Left cardiac atrium (tissue), 4 donors: ENCODE measurements around the gene EIF1AX. TPM values are rescaled to one million over a fixed set of nuclear protein-coding genes. Genes with fewer than 3 reads are reported as not detected.
A peak's percentile ranks its signal among the peaks of the same experiment; 100 is the strongest.
"Not testable (repeated sequence)": the region's sequence is repeated elsewhere in the genome, so short reads cannot be mapped to it uniquely, and the experiment has no call there.

Source experiments
- ATAC-seq, 2 donors: fragments of 200-7000 bp; cut with Tn5 transposase; one replicate each; pipeline ENCODE4 v1.9.1; 2020; ENCODE audit warnings: mild to moderate bottlenecking in 2 of 2, moderate library complexity in 2 of 2
- DNase-seq: peaks from one replicate; pipeline ENCODE4 v3.0.0-alpha.2; 2020
- intact Hi-C, 2 donors: fragments of 100-400 bp; cut with DNase I; formaldehyde crosslinking; loops; one replicate each; pipeline versions ENCODE4 v1.14.1 to v1.15.1; 2022 to 2023
- total RNA-seq, 2 donors: library from RNA; stranded (reverse); fragmentation: NEBNext Ultra II Directional; extraction: Animal tissue kit (Norgen Biotek cat#: 25700); gene quantifications; one replicate each; pipeline ENCODE4 v1.2.1, GENCODE V29; 2021
- donor health status: DM: no; HTN: yes; CAD: no.
- donor health status: DM: no; HTN: yes; CAD: no; lungs with severe emphysema.
- donor health status: DM: yes; HTN: yes; CAD: no.
- donor health status: Dilated cardiomyopathy.

Gene EIF1AX
- total RNA-seq, 2 donors from 2014 or later: 53.2 to 88.5 TPM

GRCh38 chrX:20130357-20130756, 11.3 kb downstream of the EIF1AX start:
- ATAC-seq (no peak), DNase-seq (no peak)
- intact Hi-C loops: no loop called here

DNA sequence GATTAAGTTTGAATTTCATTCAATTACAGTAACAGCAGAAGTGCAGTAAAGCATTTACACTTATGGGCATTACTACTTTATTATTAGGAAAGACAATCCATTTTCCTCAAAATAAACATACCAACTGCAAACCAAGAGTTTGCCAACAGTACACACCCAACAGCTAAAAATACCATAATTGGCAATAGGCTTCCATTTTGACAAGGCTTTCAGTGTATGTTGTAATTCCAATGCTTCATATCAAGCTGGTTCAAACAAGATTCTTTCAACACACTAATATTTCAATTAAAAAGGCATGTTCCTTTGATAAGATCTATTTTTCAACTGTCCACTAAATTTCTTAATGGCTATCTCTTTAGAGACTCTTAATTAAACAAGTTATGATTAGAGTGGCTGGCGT, 12.1 kb downstream of the EIF1AX start:
- intact Hi-C loops: no loop called here
- no peak for DNase-seq
- ATAC-seq: no peak

GRCh38 chrX:20128670-20129069, 13.0 kb downstream of the EIF1AX start:
- ATAC-seq (peak in 1 of 2 donors; percentile 25), DNase-seq (no peak)
- intact Hi-C loops: no loop called here

DNA sequence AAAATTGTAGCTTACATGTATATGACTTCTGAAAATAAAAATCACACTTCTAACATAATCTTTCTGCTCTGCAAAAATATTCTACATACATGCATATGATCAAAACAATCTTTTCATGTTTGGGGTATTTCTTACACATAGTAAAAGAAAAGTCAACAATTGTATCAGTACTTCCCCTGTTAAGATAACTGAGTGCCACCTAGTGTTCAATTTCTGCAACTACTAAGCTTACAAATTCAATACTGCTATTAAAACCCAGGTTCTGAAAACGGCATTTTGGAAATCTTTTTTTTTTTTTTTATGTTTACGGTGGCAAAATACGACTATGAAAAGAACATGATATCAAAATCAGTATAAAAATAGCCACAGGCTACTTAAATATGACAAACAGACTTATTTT, 14.2 kb downstream of the EIF1AX start:
- ATAC-seq, DNase-seq, intact Hi-C loops: not testable (repeated sequence)

- intact Hi-C loops, ATAC-seq, DNase-seq: not testable (repeated sequence)
These were observed 14.8 kb downstream of the EIF1AX start for GRCh38 chrX:20126833-20127232.

DNA sequence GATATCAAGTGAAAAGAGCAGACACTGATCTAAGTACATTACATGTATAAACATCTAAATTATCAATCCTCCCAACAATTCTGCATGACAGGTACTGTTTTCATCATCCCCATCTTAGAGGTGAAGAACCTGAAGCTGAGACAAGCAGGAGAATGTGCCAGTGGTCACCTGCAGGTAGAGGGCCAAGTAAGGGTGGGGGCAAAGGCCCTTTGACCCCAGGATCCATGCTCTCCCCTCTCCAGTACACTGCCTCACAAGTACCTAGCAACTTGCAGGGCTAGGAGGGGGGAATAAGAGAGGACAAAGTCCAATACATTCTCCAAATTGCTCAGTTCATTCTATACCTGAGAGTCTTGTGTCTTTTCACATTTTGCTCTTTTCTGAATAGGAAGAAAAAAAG, 16.7 kb downstream of the EIF1AX start:
- no peak for ATAC-seq
- intact Hi-C loops: loop anchor here in 1 of 2 donors (2.0 kb wide), 1 partner anchor 220 kb away; no protein-coding TSS in a partner anchor
- DNase-seq: no peak

- peak in 1 of 2 donors; percentile 18 for ATAC-seq
- intact Hi-C loops: no loop called here
- no peak for DNase-seq
These were observed 23.4 kb downstream of the EIF1AX start for GRCh38 chrX:20118065-20118824.

DNA sequence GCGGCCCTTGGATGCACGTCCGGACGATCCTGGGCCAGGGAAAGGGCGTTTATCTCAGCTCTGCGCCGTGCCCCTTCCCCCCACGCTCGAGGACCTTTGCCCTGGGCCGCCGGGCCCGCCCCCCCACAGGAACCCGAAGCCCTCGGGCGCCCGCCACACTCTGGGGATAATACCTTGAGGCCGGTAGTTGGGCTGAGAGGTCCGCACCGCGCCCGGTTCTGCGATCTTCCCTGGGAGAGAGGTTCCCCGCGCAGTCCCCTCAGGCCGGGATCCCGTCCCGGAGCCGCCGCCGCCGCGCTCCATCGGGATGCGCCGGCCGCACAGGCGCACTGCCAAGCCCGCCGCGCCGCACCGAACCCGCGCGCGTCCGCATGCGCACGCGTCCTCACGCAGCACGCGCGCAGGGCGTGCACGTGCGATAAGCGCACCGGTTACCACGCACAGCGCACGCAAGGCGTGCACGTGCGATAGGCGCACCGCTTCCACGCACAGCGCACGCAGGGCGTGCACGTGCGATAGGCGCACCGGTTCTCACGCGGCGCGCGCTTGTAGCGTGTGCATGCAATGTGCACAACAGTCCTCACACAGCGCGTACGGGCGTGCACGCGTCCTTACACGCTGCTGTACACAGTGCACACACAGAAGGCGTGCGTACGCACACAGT, 24.9 kb downstream of the EIF1AX start, which contains the start of gene MAP7D2:
Gene MAP7D2, minus strand, starts transcription at position 331 of the 664 bp plus-strand sequence. Its CDS starts 28 bp downstream, at position 303.
- peak in 1 of 2 donors; percentile 34 for ATAC-seq

DNA sequence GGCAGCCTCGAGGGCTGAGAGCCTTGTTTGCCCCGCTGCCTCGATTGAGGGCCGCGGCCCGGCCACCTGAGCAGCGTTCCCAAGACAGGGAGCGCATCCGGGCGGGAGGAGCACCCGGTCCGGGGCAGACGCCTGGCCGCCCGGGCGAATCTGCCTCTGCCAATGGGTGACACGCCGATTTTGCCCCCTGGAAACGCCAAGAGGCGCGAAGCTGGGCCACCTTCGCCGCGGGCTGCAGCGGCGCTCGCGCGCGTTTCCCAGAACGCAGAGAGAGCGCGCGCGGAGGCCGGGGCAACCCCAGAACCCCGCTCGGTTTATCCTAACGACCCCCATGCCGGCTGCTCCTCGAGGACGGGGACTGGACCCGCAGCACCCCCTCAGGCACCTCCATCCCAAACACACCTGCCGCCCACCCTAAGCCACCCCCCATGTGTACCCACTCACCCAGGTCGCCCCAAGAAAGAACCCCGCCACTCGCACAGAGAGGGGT, 25.5 kb downstream of the EIF1AX start:
- intact Hi-C loops: no loop called here
- ATAC-seq: no peak
- no peak for DNase-seq

More for the DNA sequence above, 24.9 kb downstream of the EIF1AX start, which contains the start of gene MAP7D2:
- no peak for DNase-seq
- intact Hi-C loops: no loop called here

DNA sequence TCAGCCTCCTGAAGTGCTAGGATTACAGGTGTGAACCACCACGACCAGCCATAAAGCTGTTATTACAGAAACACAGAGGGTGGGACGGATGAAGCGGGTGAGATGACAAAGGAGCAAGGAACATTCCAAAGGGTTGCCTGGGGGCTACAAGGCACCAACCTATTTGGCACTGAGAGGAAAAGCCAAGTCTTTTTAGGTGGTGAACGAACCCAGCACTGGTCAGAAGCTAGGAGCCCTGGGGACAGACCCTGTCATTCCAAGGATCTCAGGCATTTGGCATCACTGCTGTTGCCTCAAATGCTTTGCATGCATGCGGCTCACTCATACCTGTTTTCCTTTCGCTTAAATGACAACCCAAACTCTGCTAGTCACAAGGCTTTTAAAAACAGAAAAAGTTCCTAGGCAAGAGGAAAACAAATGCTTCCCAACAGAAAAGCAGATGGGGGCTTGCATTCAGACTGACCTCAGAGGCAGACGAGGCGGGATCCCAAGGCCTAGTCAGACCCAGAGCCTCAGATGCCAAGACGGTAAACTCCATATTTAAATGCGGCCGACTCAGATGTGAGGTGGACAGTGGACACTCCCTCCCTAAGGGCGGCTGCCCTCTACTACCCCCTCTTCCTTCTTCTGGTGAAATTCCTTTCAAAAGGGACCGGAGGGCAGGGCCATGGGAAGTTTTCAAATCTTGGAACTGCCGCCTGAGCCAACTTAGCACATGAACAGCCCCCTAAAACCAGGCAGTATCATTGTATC, 29.4 kb downstream of the EIF1AX start:
- intact Hi-C loops: no loop called here
- ATAC-seq (no peak), DNase-seq (no peak)

DNA sequence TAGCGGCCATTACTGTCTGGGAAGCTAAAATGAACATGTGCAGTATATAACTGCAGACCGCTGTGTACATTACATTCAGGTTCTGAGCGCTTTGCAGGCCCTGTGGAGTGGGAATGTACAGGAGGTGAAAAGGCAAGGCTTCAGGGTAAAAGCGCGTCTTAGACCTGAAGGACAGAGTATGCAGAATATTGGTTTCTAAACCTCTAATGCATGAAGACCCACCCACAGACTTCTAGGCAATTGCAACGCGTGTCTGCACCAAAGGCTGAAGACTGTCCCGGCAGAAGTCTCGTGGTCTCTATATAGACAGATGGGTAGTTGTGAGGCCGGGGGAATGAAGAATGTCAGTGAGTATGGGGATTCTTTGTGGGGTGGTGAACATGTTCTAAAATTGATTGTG, 30.4 kb downstream of the EIF1AX start:
- intact Hi-C loops: no loop called here
- DNase-seq: no peak
- ATAC-seq: no peak

- DNase-seq (no peak), ATAC-seq (no peak)
- intact Hi-C loops: no loop called here
These were observed 39.6 kb downstream of the EIF1AX start for GRCh38 chrX:20101934-20102581.

GRCh38 chrX:20091499-20091898, 50.1 kb downstream of the EIF1AX start:
- ATAC-seq (no peak), DNase-seq (no peak)
- intact Hi-C loops: no loop called here

- intact Hi-C loops: no loop called here
- ATAC-seq: no peak
- no peak for DNase-seq
These were observed 51.8 kb downstream of the EIF1AX start for GRCh38 chrX:20089845-20090244.

GRCh38 chrX:20080277-20080676, 61.4 kb downstream of the EIF1AX start:
- no peak for ATAC-seq
- intact Hi-C loops: no loop called here
- no peak for DNase-seq
